Type B pancreatic cell (in vitro differentiated cells): ENCODE results near the gene HPSE2. TPM values are rescaled to one million over a fixed set of nuclear protein-coding genes. Genes with fewer than 3 reads are reported as not detected.

Experiments
- DNase-seq: peaks from one replicate; pipeline ENCODE4 v3.0.0; 2021; ENCODE audit warnings: mixed read lengths; ENCODE audit not compliant: unreplicated experiment; ENCODE audit errors: extremely low spot score
- H3K27ac Mint-ChIP-seq: 2 replicates; pipeline ENCODE4 v1.8.0; 2021; ENCODE audit warnings: mild to moderate bottlenecking, mixed read lengths
- H3K27me3 Mint-ChIP-seq: 2 replicates; pipeline ENCODE4 v1.8.0; 2021; ENCODE audit warnings: mixed read lengths
- H3K36me3 Mint-ChIP-seq: 2 replicates; pipeline ENCODE4 v1.8.0; 2021; ENCODE audit warnings: mixed read lengths
- H3K4me1 Mint-ChIP-seq: one replicate; pipeline ENCODE4 v1.8.0; 2021; ENCODE audit warnings: mixed read lengths; ENCODE audit not compliant: unreplicated experiment
- H3K4me3 Mint-ChIP-seq: 2 replicates; pipeline ENCODE4 v1.8.0; 2021; ENCODE audit warnings: mild to moderate bottlenecking, mixed read lengths
- H3K9me3 Mint-ChIP-seq: 2 replicates; pipeline ENCODE4 v1.8.0; 2021; ENCODE audit warnings: mixed read lengths
- CTCF ChIP-seq: fragments of 200-600 bp; sonication (generic); conservative IDR thresholded peaks from 2 replicates; pipeline ENCODE4 v1.5.0; 2021; ENCODE audit warnings: antibody characterized with exemption, mild to moderate bottlenecking
- total RNA-seq: library from RNA; stranded (reverse); gene quantifications from 2 replicates; pipeline ENCODE4 v1.2.1, GENCODE V29; 2021; ENCODE audit warnings: low replicate concordance

Gene HPSE2
- total RNA-seq, 1 donor from 2014 or later, result 19.8 TPM

- DNase-seq, result no peak
- Mint-ChIP-seq H3K36me3 (no peaks in the 10 kb centered on the region), H3K4me1 (peaks cover 25% of the 10 kb centered on the region)
These were observed 763.5 kb downstream of the HPSE2 start for GRCh38 chr10:98472196-98472595.

GRCh38 chr10:98470850-98471249 lies 764.8 kb downstream of the HPSE2 start:
- TF ChIP-seq CTCF, result no peak
- H3K9me3 Mint-ChIP-seq, result no peaks in the 10 kb centered on the region
- peaks cover 22% of the 10 kb centered on the region for H3K27me3 Mint-ChIP-seq
- H3K36me3 Mint-ChIP-seq, result no peaks in the 10 kb centered on the region
- peaks cover 30% of the 10 kb centered on the region for H3K4me1 Mint-ChIP-seq
- H3K4me3 Mint-ChIP-seq, result no peak overlapping the region
- no peak overlapping the region for H3K27ac Mint-ChIP-seq
- DNase-seq, result no peak

More at GRCh38 chr10:98472196-98472595, 763.5 kb downstream of the HPSE2 start:
- TF ChIP-seq CTCF, result no peak
- no peak overlapping the region for H3K4me3 Mint-ChIP-seq
- no peaks in the 10 kb centered on the region for H3K9me3 Mint-ChIP-seq
- peaks cover 22% of the 10 kb centered on the region for H3K27me3 Mint-ChIP-seq
- no peak overlapping the region for H3K27ac Mint-ChIP-seq

GRCh38 chr10:98469001-98469931 lies 766.4 kb downstream of the HPSE2 start:
- H3K27ac Mint-ChIP-seq, result no peak overlapping the region
- TF ChIP-seq CTCF, result no peak
- H3K4me1 Mint-ChIP-seq, result peaks cover 36% of the 10 kb centered on the region
- H3K27me3 Mint-ChIP-seq, result peaks cover 25% of the 10 kb centered on the region
- H3K36me3 Mint-ChIP-seq, result no peaks in the 10 kb centered on the region
- no peaks in the 10 kb centered on the region for H3K9me3 Mint-ChIP-seq
- DNase-seq, result no peak
- no peak overlapping the region for H3K4me3 Mint-ChIP-seq

- H3K9me3 Mint-ChIP-seq, result no peaks in the 10 kb centered on the region
These were observed 767.9 kb downstream of the HPSE2 start for GRCh38 chr10:98467506-98468318.

More at GRCh38 chr10:98467506-98468318, 767.9 kb downstream of the HPSE2 start:
- peaks cover 25% of the 10 kb centered on the region for H3K27me3 Mint-ChIP-seq
- TF ChIP-seq CTCF, result peak; percentile 93
- peak overlapping the region; percentile 80 for H3K27ac Mint-ChIP-seq
- H3K4me1 Mint-ChIP-seq, result peaks cover 36% of the 10 kb centered on the region
- H3K4me3 Mint-ChIP-seq, result peak overlapping the region; percentile 95
- no peaks in the 10 kb centered on the region for H3K36me3 Mint-ChIP-seq
- no peak for DNase-seq
